Posterior vena cava (tissue), 2 donors: ENCODE data around the gene FIBP. TPM values are rescaled to one million over a fixed set of nuclear protein-coding genes. Genes with fewer than 3 reads are reported as not detected.
A peak's percentile ranks its signal among the peaks of the same experiment; 100 is the strongest.
"Not testable (repeated sequence)": the region's sequence is repeated elsewhere in the genome, so short reads cannot be mapped to it uniquely, and the experiment has no call there.

Experiments
- DNase-seq: peaks from one replicate; pipeline ENCODE4 v3.0.0-alpha.2; 2020; ENCODE audit warnings: low spot score
- intact Hi-C, 2 donors: fragments of 100-400 bp; cut with DNase I; formaldehyde crosslinking; loops; one replicate each; pipeline versions ENCODE4 v1.14.1 to v1.14.2; 2022 to 2023
- total RNA-seq, 2 donors: library from RNA; stranded (reverse); fragmentation: NEBNext Ultra II Directional; extraction: Animal tissue kit (Norgen Biotek cat#: 25700); gene quantifications; one replicate each; pipeline ENCODE4 v1.2.1, GENCODE V29; 2021
- donor health status: DM: yes; HTN: yes; CAD: no.
- donor health status: DM: yes; HTN: yes; CAD: no.

The FIBP gene
- total RNA-seq, 2 donors from 2014 or later: 39.7 to 40.8 TPM

- intact Hi-C loops: no loop called here
- DNase-seq: peak; percentile 70
Measured at GRCh38 chr11:65854852-65855837, 33.1 kb downstream of the FIBP start.

- intact Hi-C loops: no loop called here
Measured at GRCh38 chr11:65854161-65854592, 34.1 kb downstream of the FIBP start.

GRCh38 chr11:65853246-65853979 lies 34.9 kb downstream of the FIBP start:
- intact Hi-C loops: no loop called here
- DNase-seq: peak; percentile 36

More at GRCh38 chr11:65854161-65854592, 34.1 kb downstream of the FIBP start:
- peak; percentile 28 for DNase-seq

- DNase-seq: peak; percentile 80
- intact Hi-C loops: no loop called here
Measured at GRCh38 chr11:65852508-65853245, 35.6 kb downstream of the FIBP start.

- intact Hi-C loops: no loop called here
Measured at GRCh38 chr11:65851811-65852507, 36.3 kb downstream of the FIBP start.

GRCh38 chr11:65851083-65851579 lies 37.1 kb downstream of the FIBP start:
- DNase-seq: peak; percentile 61

More at GRCh38 chr11:65851811-65852507, 36.3 kb downstream of the FIBP start:
- DNase-seq: peak; percentile 47

GRCh38 chr11:65850217-65851082 lies 37.8 kb downstream of the FIBP start:
- intact Hi-C loops: no loop called here

More at GRCh38 chr11:65851083-65851579, 37.1 kb downstream of the FIBP start:
- intact Hi-C loops: no loop called here

GRCh38 chr11:65849771-65850216 lies 38.5 kb downstream of the FIBP start:
- no peak for DNase-seq
- intact Hi-C loops: no loop called here

More at GRCh38 chr11:65850217-65851082, 37.8 kb downstream of the FIBP start:
- peak; percentile 72 for DNase-seq

GRCh38 chr11:65849366-65849765 lies 38.9 kb downstream of the FIBP start:
- intact Hi-C loops: no loop called here
- peak; percentile 77 for DNase-seq

GRCh38 chr11:65848693-65849092 lies 39.6 kb downstream of the FIBP start:
- DNase-seq, intact Hi-C loops: not testable (repeated sequence)

- intact Hi-C loops: no loop called here
- DNase-seq: peak; percentile 29
Measured at GRCh38 chr11:65847746-65848145, 40.5 kb downstream of the FIBP start.

- intact Hi-C loops: no loop called here
Measured at GRCh38 chr11:65844231-65844872, 43.9 kb downstream of the FIBP start.

GRCh38 chr11:65843811-65844210 lies 44.5 kb downstream of the FIBP start:
- intact Hi-C loops: no loop called here
- DNase-seq: no peak

More at GRCh38 chr11:65844231-65844872, 43.9 kb downstream of the FIBP start:
- DNase-seq: peak; percentile 15

GRCh38 chr11:65842144-65842543 lies 46.1 kb downstream of the FIBP start:
- DNase-seq: no peak
- intact Hi-C loops: no loop called here

- intact Hi-C loops: no loop called here
- DNase-seq: no peak
Measured at GRCh38 chr11:65834202-65834601, 54.1 kb downstream of the FIBP start.
